ENCODE results near the gene ELMO1. TPM values are rescaled to one million over a fixed set of nuclear protein-coding genes. Genes with fewer than 3 reads are reported as not detected.

ELMO1 gene
- total RNA-seq, 1 donor from 2014 or later = not detected

DNA sequence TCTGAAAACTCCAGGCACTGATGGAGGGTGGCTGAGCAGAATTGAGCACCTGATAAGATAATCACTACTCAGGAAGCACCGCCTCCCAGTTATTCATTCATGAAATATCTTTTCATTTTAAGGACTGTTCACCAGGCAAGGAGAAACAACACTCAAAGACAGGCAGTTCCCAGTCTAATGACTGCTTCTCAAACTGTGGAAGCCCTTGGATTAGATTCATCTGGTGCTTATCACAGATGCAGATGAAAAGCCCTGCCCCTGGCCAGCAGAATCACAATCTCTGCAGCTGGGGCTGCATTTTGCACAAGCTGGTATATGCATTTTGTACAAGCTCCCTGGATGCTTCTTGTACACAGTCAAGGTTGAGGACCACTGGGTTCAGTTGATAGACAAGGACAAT is 109.7 kb downstream of the ELMO1 start:
- TF ChIP-seq, protein P1, sequence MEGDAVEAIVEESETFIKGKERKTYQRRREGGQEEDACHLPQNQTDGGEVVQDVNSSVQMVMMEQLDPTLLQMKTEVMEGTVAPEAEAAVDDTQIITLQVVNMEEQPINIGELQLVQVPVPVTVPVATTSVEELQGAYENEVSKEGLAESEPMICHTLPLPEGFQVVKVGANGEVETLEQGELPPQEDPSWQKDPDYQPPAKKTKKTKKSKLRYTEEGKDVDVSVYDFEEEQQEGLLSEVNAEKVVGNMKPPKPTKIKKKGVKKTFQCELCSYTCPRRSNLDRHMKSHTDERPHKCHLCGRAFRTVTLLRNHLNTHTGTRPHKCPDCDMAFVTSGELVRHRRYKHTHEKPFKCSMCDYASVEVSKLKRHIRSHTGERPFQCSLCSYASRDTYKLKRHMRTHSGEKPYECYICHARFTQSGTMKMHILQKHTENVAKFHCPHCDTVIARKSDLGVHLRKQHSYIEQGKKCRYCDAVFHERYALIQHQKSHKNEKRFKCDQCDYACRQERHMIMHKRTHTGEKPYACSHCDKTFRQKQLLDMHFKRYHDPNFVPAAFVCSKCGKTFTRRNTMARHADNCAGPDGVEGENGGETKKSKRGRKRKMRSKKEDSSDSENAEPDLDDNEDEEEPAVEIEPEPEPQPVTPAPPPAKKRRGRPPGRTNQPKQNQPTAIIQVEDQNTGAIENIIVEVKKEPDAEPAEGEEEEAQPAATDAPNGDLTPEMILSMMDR (IDR thresholded peaks at IDR 0.05) = no peak
- no peaks in the 10 kb centered on the region for H3K4me1 Mint-ChIP-seq (ENCODE audit: unreplicated experiment)
- no peak overlapping the region for H3K27ac Mint-ChIP-seq (ENCODE audit: unreplicated experiment)
- H3K27me3 Mint-ChIP-seq (ENCODE audit: unreplicated experiment) = no peaks in the 10 kb centered on the region
- DNase-seq (ENCODE audit: extremely low spot score, unreplicated experiment) = no peak
- no peaks in the 10 kb centered on the region for H3K36me3 Mint-ChIP-seq (ENCODE audit: unreplicated experiment)
- peaks cover 6% of the 10 kb centered on the region for H3K9me3 Mint-ChIP-seq (ENCODE audit: unreplicated experiment)
- H3K4me3 Mint-ChIP-seq (ENCODE audit: unreplicated experiment) = no peak overlapping the region

DNA sequence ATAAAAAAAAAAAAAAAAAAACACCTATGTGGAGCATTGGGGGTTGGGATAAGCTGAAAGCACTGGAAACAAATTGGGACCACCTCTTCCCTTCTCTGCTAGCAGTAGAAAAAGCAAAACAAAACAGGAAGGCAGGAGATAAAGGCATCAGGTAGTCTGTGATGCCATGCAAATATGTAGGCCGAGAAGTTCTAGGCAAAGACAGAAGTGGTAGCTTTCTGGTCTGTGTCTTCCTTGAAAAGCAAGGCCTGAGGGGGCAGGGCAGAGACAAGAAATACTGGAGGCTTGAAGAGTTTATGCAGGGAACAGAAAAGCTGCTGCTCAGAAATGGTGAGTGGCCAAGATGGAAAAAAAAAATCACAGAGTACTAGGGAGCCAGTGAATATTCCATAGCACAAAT is 111.1 kb downstream of the ELMO1 start:
- H3K9me3 Mint-ChIP-seq (ENCODE audit: unreplicated experiment) = peaks cover 7% of the 10 kb centered on the region
- no peaks in the 10 kb centered on the region for H3K4me1 Mint-ChIP-seq (ENCODE audit: unreplicated experiment)
- H3K27me3 Mint-ChIP-seq (ENCODE audit: unreplicated experiment) = no peaks in the 10 kb centered on the region
- no peak for DNase-seq (ENCODE audit: extremely low spot score, unreplicated experiment)
- no peaks in the 10 kb centered on the region for H3K36me3 Mint-ChIP-seq (ENCODE audit: unreplicated experiment)
- TF ChIP-seq, protein P1 (IDR thresholded peaks at IDR 0.05) = no peak
- no peak overlapping the region for H3K27ac Mint-ChIP-seq (ENCODE audit: unreplicated experiment)
- H3K4me3 Mint-ChIP-seq (ENCODE audit: unreplicated experiment) = no peak overlapping the region

DNA sequence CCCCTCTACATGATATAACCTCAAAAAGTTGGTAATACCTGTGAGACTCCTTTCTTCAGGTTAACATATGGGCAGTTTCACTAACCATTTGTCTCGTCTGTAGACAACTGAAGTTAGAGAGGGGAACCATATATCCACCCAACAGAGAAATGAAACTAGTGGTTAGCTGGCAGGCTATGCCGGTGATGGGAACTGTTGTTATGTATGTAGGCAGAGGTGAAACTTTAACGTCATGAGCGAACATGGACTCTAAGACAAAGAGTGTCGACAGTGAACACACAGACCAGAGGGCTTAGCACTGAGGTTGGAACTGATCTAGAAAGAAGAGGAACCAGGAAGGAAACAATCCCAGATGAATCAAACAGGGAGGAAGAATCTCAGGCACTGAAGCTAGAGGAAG is 112.4 kb downstream of the ELMO1 start:
- H3K27me3 Mint-ChIP-seq (ENCODE audit: unreplicated experiment) = no peaks in the 10 kb centered on the region
- TF ChIP-seq, protein P1 (IDR thresholded peaks at IDR 0.05) = no peak
- H3K27ac Mint-ChIP-seq (ENCODE audit: unreplicated experiment) = no peak overlapping the region
- no peak for DNase-seq (ENCODE audit: extremely low spot score, unreplicated experiment)
- H3K36me3 Mint-ChIP-seq (ENCODE audit: unreplicated experiment) = no peaks in the 10 kb centered on the region
- no peak overlapping the region for H3K4me3 Mint-ChIP-seq (ENCODE audit: unreplicated experiment)
- peaks cover 11% of the 10 kb centered on the region for H3K9me3 Mint-ChIP-seq (ENCODE audit: unreplicated experiment)
- no peaks in the 10 kb centered on the region for H3K4me1 Mint-ChIP-seq (ENCODE audit: unreplicated experiment)

DNA sequence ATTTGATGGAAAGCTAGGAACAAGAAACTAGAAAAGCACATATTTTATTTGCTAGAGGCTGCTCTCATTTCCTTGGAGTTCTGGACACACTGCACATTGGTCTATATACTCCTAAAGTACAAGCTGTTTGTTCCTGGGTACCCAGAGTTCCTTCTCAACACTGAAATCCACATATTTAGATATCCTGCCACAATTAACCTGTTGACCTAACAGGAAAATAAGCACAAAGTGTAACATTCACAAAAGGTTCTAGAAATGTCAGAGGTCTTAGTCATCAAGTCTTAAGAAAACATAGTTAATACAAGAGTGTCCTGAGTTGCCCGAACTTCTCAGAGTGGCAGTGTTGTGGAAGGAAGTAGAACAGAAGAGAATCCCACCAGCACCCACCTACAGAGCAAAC is 115.6 kb downstream of the ELMO1 start:
- Mint-ChIP-seq H3K27me3 (ENCODE audit: unreplicated experiment) (peaks cover 2% of the 10 kb centered on the region), H3K4me3 (ENCODE audit: unreplicated experiment) (no peak overlapping the region), H3K9me3 (ENCODE audit: unreplicated experiment) (peaks cover 20% of the 10 kb centered on the region), H3K4me1 (ENCODE audit: unreplicated experiment) (no peaks in the 10 kb centered on the region), H3K27ac (ENCODE audit: unreplicated experiment) (no peak overlapping the region), H3K36me3 (ENCODE audit: unreplicated experiment) (no peaks in the 10 kb centered on the region)
- TF ChIP-seq, protein P1 (IDR thresholded peaks at IDR 0.05) = no peak
- no peak for DNase-seq (ENCODE audit: extremely low spot score, unreplicated experiment)

DNA sequence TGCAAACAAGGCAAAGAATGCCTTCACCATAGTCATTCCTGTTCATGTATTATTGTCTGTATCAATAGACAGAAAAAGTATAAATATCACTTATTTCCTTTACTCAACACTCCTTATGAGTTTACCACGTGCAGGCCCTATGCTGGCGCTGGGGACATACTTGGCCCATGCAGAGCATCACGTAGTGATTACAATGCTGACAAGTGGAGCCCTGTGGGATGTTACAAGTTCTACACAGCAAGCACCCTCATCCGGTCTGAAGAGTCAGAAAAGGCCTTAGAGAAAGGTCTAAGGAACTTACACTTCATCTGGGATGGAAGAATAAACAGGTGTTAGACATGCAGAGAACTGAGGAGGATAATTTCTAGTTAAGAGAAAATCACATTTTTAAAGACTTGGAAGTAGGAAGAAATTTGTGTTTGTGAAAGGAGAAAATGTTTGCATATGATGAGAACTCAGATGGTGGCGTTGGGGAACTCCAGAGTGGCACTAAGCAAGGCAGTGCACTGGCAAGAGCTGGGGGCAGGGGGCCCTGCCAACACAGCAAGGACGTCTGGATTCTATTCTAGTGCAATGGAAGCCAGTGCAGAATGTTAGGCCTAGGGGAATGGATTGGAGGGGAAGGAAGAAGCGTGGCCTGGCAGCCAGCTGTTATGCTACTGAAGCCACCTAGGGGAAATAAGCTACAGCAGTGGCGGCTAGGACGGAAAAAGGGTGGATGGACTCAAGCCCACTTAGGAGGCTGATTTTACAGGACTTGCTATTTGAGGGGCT is 116.2 kb downstream of the ELMO1 start:
- no peaks in the 10 kb centered on the region for H3K36me3 Mint-ChIP-seq (ENCODE audit: unreplicated experiment)
- no peaks in the 10 kb centered on the region for H3K4me1 Mint-ChIP-seq (ENCODE audit: unreplicated experiment)
- H3K9me3 Mint-ChIP-seq (ENCODE audit: unreplicated experiment) = peaks cover 20% of the 10 kb centered on the region
- DNase-seq (ENCODE audit: extremely low spot score, unreplicated experiment) = no peak
- no peak overlapping the region for H3K27ac Mint-ChIP-seq (ENCODE audit: unreplicated experiment)
- peaks cover 2% of the 10 kb centered on the region for H3K27me3 Mint-ChIP-seq (ENCODE audit: unreplicated experiment)
- no peak overlapping the region for H3K4me3 Mint-ChIP-seq (ENCODE audit: unreplicated experiment)
- TF ChIP-seq, protein P1 (IDR thresholded peaks at IDR 0.05) = no peak
